ENCODE data around the gene ASTN2. TPM values are rescaled to one million over a fixed set of nuclear protein-coding genes. Genes with fewer than 3 reads are reported as not detected.

The ASTN2 gene
- total and polyA plus RNA-seq, 10 of the 15 experiments (the other 5 are each of a cell fraction or from before 2014, with no cell fraction given): 1.4 to 15.7 (median 7.0) TPM

DNA sequence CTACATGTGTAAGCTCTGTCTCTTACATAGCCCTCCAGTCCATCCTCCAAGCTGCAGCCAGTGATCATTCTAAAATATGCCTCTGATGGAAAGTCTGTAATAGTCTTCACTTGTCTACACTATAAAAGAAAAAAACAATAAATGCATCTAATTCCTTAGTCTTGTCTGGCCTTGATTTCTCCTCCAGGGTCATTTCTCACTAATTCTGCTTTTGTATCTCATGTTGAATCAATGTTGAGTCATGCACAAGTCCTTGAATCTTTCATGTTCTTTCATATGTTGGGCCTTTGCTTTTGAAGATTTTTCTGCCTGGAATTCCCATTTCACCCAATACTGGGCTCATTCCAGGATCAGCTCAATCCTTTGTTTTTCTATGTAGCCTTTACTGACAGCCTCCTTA, 848.9 kb downstream of the ASTN2 start (continued):
- TF ChIP-seq, protein P1, sequence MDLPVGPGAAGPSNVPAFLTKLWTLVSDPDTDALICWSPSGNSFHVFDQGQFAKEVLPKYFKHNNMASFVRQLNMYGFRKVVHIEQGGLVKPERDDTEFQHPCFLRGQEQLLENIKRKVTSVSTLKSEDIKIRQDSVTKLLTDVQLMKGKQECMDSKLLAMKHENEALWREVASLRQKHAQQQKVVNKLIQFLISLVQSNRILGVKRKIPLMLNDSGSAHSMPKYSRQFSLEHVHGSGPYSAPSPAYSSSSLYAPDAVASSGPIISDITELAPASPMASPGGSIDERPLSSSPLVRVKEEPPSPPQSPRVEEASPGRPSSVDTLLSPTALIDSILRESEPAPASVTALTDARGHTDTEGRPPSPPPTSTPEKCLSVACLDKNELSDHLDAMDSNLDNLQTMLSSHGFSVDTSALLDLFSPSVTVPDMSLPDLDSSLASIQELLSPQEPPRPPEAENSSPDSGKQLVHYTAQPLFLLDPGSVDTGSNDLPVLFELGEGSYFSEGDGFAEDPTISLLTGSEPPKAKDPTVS (IDR thresholded peaks at IDR 0.05; ENCODE audit: low read depth, low read length): no peak
- no peak for TF ChIP-seq HCFC1 (IDR thresholded peaks at IDR 0.05; ENCODE audit: low read length)

DNA sequence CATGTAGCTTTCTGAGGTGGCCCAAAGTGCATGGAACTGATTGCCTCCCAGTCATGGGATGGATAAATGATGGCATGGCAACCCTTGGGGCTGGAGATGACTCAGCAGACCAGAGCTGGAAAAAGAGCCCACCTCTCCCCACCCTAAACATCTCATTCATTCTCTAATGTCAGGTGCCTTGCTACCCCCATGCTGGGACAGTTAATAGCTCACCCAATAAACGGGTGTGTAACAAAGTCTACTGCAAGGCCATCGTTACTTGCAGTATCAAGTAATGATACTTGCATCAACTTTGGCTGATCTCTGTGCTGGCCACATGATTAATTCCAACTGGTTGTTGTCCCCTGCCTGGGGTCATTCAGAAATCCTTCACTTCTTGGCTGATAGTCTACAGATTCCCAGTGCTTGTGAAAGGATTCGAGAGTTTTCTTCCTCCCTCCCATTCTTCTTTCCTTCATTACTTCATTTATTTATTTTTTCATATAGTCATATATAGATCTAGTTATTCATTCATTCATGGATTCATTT, 850.5 kb downstream of the ASTN2 start:
- ChIA-PET RAD21 (ENCODE audit: unreplicated experiment) (no interaction called here), POLR2A (interaction anchor here (0.5 kb wide), 1 partner anchor 66 kb away, joined by 4 read pairs; no protein-coding TSS in a partner anchor), CTCF (interaction anchor here (0.6 kb wide), 1 partner anchor 71 kb away, joined by 3 read pairs; no protein-coding TSS in a partner anchor), SMC1A (ENCODE audit: uncharacterized antibody, unreplicated experiment) (no interaction called here)
- Histone ChIP-seq H3K27me3 (replicated peaks in 1 of 2; ENCODE audit: control insufficient read depth in 2 of 2, insufficient read depth in 2 of 2, low read length in 1 of 2) (no peaks in the 10 kb centered on the region), H3K4me3 (no peak overlapping the region), H3K36me3 (ENCODE audit: control insufficient read depth in 2 of 2, insufficient read depth in 2 of 2, low read length in 1 of 2) (no peaks in the 10 kb centered on the region; a peak in 1 of 4 replicates), H3K9ac (ENCODE audit: control insufficient read depth, insufficient read depth, low read length) (no peak overlapping the region), H3K27ac (ENCODE audit: control insufficient read depth, insufficient read depth) (no peak overlapping the region), H4K20me1 (ENCODE audit: control insufficient read depth, insufficient read depth) (no peaks in the 10 kb centered on the region), H3K9me3 (replicated peaks; ENCODE audit: control insufficient read depth, insufficient read depth, low read length) (no peaks in the 10 kb centered on the region), H2AFZ (ENCODE audit: control insufficient read depth, low read depth, low read length) (no peak overlapping the region), H3K79me2 (ENCODE audit: control insufficient read depth, insufficient read depth, low read length) (no peaks in the 10 kb centered on the region), H3K4me1 (ENCODE audit: control insufficient read depth, insufficient read depth, low read length) (no peaks in the 10 kb centered on the region), H3K4me2 (ENCODE audit: control insufficient read depth, insufficient read depth) (no peak overlapping the region)
- ATAC-seq (no peak), DNase-seq (ENCODE audit: low read depth, low spot score) (no peak), FAIRE-seq (no peak)
- intact Hi-C loops (cut with micrococcal nuclease; ENCODE audit: unreplicated experiment): no loop called here
- TF ChIP-seq NFXL1 (IDR thresholded peaks at IDR 0.05; ENCODE audit: borderline replicate concordance) (no peak), POLR2A (IDR thresholded peaks at IDR 0.05; ENCODE audit: low read depth, low read length) (no peak), YBX1 (IDR thresholded peaks at IDR 0.05) (no peak), PAX8 (IDR thresholded peaks at IDR 0.05) (no peak), NFYA (IDR thresholded peaks at IDR 0.05; ENCODE audit: borderline replicate concordance, low read depth, low read length) (no peak), SMARCA5 (IDR thresholded peaks at IDR 0.05) (no peak), RAD51 (IDR thresholded peaks at IDR 0.05) (no peak), KDM1A (IDR thresholded peaks at IDR 0.05; ENCODE audit: borderline replicate concordance) (no peak)
- in situ Hi-C loops (cut with MboI): no loop called here
- no TSS peak for BruUV-seq (replicated peaks)
- 84% methylated on average over 3 of the region's 3 CpGs for WGBS (ENCODE audit: insufficient coverage, insufficient replicate concordance, low lambda C conversion rate, missing lambda C conversion rate)
